T-helper 9 cell (primary cell): ENCODE measurements around the gene MEFV.
A peak's percentile ranks its signal among the peaks of the same experiment; 100 is the strongest.

Experiments used
- DNase-seq: peaks from one replicate; pipeline ENCODE4 v3.0.0-alpha.2; 2020

MEFV gene

DNA sequence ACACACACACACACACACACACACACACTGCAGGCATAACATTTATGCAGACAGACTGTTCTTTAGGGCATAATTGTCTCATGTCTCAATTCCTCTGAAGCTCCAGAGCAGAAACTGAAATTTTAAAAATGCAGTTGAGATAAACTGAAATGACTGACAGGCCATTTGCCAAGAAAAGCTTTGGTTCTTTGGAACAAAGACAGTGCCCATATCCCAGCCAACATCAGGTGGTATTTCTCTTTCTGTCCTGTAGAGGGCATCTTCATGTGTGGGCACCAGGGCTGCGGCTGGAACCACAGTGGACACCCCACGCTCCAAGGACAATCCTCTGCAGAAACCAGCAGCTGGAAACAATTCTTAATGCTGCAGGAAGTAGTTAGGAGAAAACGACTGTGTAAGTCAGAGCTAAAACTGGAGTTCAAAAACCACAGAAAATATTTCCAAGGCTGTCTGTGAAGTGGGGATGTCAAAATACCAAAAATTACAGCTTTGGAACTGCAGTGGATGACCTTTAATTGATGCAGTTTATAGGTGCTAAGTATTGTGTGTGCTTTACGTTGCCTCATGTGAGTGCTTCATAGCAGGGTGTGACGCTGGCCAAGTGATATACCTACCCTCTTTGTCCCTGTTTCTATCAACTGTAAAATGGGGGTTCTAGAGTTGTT lies 10.6 kb upstream of the MEFV start:
- no peak for DNase-seq

GRCh38 chr16:3264137-3265036 lies 8.0 kb upstream of the MEFV start:
- DNase-seq, result peak; percentile 87

- no peak for DNase-seq
Observed at GRCh38 chr16:3262517-3262916, 6.1 kb upstream of the MEFV start.

- DNase-seq, result no peak
Observed at GRCh38 chr16:3259836-3260235, 3.4 kb upstream of the MEFV start.

DNA sequence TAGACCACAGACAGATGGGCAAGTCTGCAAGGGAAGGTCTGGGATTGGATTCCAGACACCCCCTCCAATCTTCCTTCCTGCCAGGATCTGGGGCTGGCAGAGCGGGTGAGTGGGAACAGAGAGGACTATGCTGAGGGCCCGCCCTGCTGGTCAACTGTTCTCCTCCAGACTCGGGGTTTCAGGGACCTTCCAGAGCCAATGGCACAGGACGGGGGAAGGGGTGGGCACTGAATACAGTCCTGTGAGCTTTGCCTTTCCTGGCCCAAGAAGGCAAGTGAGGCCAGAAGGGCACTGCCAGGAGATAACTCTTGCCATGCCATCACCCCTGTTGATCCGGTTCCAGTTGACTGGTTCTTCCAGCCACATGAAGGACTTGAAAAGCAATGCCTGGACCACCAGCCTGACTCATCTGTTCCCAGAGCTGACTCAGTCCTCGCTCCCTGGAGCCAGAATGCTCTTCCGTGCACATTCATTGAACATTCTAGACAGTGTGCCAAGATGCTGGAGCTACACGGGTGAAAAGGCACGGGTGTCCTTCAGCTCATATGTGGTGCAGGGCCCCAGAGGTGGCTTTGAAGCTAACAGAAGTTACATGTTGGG lies 533 bp upstream of the MEFV start:
- no peak for DNase-seq

DNA sequence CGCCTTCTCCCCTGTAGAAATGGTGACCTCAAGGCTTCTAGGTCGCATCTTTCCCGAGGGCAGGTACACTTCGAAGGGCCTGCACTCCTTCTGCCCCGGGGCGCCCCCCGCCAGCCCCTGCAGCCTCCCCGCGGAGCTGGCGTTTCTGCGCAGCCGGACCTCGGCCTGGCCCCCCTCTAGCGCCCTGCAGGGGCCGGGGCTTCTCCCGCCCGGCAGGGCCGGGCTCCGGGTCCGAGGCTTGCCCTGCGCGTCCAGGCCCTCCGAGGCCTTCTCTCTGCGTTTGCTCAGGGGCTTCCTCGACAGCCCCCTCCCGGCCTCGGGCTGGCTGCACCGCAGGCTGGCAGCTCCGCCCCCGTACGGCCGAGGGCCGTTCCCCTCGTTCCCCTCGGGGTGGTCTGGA lies 2.1 kb downstream of the MEFV start:
- no peak for DNase-seq

DNA sequence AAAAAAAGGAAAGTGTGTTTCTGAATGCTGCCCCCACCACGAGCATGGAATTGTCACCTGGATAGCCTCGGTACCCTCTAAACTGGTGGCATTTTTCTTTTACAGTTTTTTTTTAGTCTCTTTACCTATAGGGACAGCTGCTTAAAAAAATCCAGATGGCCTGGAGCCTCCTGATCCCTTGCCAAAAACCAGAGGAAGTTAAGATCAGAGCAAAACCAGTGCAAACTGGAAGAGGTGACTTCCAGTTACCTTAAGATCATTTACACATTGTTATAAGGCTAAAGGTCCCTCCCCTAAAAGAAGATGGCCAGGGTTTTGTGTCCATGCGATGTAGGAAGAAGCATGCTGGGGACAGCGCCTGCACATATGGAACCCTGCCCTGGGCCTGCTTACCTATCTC lies 3.5 kb downstream of the MEFV start:
- DNase-seq, result no peak

GRCh38 chr16:3249451-3249850 lies 7.0 kb downstream of the MEFV start:
- DNase-seq, result no peak

GRCh38 chr16:3249020-3249419 lies 7.4 kb downstream of the MEFV start:
- DNase-seq, result no peak

GRCh38 chr16:3248596-3248995 lies 7.8 kb downstream of the MEFV start:
- DNase-seq, result no peak

- DNase-seq, result no peak
Observed at GRCh38 chr16:3246876-3247275, 9.6 kb downstream of the MEFV start.

DNA sequence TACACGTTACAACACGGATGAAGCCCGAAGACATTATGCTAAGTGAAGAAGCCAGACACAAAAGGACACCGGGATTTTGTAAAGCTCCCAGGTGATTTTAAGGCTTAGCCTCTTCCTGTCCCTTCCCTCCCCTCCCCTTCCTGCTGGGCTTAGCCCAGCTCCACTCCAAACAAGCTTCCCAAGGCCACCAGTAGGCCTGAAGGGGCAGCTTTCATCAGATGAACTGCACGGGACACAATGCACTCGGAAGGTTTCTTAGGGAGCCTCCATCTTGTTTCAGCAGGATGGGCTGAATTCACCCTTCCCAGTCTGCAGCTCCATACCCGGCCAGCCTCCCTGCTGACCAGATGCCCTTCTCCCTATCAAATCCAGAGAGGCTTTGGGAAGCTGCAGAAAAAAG lies 10.4 kb downstream of the MEFV start:
- DNase-seq, result no peak

DNA sequence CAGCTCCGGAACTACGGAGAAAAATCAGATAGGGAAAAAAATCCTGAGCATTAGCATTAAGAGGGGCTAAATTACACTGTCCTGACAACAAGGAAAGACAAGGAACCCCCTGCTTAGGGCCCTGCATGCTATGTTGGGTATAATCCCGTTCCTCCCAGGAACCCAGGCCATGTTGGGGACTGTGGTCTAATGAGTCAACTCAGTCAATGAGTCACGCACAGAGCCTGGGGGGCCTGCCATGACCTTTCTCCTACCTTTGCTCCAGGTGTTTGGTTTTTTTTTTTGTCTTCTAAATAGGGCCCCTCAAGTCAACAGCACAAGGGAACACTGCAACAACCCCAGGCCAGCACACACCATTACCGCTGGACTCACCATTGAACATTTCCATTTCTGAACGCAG lies 12.6 kb downstream of the MEFV start:
- no peak for DNase-seq

DNA sequence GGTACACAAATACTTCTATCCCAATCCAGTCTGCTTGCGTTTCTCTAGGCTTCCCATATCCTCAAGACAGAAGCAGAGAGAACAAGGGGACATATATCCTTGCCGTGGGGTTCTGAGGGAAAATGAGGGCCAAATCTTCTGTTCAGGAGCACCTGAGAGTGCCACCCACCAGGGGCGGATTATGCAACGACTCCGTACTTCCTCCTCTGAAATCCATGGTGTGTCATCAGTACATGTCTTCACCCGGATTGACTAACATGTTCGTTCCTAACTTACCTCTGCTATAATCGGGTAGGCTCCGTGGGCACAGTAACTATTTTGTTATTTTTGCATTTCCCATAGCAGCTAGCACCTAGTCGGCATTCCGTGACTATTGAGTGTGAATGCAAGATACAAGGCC lies 13.7 kb downstream of the MEFV start:
- DNase-seq, result no peak

GRCh38 chr16:3241761-3242160 lies 14.7 kb downstream of the MEFV start:
- no peak for DNase-seq

- peak; percentile 54 for DNase-seq
Observed at GRCh38 chr16:3235856-3236669, 20.4 kb downstream of the MEFV start.

- peak; percentile 87 for DNase-seq
Observed at GRCh38 chr16:3234857-3235561, 21.4 kb downstream of the MEFV start, which contains the start of gene ZNF200. Gene ZNF200 (minus strand): TSS chr16:3235158. CDS start chr16:3233755, 1,403 bp downstream.

- DNase-seq, result peak; percentile 5
Observed at GRCh38 chr16:3234543-3234856, 21.9 kb downstream of the MEFV start.

GRCh38 chr16:3223913-3224515 lies 32.4 kb downstream of the MEFV start:
- no peak for DNase-seq

GRCh38 chr16:3220839-3221238 lies 35.6 kb downstream of the MEFV start:
- DNase-seq, result no peak

- DNase-seq, result no peak
Observed at GRCh38 chr16:3216263-3216640, 40.2 kb downstream of the MEFV start.
